ENCODE measurements around the gene ADAM22. TPM values are rescaled to one million over a fixed set of nuclear protein-coding genes. Genes with fewer than 3 reads are reported as not detected.

The ADAM22 gene
- total and polyA plus RNA-seq, 7 donors, result 0.09 to 7.0 (median 0.42) TPM

DNA sequence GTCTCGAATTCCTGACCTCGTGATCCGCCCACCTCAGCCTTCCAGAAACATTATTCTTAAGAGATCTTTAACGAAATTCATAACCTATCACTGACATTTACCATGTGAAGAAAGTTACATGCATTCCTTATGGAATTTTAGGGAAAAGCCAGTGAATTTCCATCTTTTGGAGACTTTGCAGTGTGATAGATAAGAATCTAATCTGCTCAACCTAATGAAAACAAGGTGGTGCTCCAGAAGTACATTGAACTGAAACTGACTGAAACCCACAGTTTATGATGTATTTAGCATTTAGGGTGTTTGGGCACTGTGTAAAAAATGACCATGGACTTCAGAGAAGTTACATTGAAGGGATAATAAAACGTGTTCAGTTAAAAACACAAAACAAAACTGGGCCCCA, 242.1 kb downstream of the ADAM22 start:
- Histone ChIP-seq H3K27ac (no peak overlapping the region), H3K4me3 (no peak overlapping the region), H3K9me3 (no peaks in the 10 kb centered on the region), H3K27me3 (ENCODE audit: insufficient read depth in 3 of 3, low read length in 2 of 3) (no peaks in the 10 kb centered on the region), H3K4me1 (no peaks in the 10 kb centered on the region), H3K36me3 (ENCODE audit: insufficient read depth in 1 of 2, low read depth in 1 of 2) (no peaks in the 10 kb centered on the region)
- ATAC-seq (no peak), DNase-seq (no peak)
- intact Hi-C loops (cut with DNase I), result no loop called here
- WGBS, 3 donors, result 89 to 93% (median 91%) methylated on average over 5 of the region's 5 CpGs
- TF ChIP-seq, protein P1, sequence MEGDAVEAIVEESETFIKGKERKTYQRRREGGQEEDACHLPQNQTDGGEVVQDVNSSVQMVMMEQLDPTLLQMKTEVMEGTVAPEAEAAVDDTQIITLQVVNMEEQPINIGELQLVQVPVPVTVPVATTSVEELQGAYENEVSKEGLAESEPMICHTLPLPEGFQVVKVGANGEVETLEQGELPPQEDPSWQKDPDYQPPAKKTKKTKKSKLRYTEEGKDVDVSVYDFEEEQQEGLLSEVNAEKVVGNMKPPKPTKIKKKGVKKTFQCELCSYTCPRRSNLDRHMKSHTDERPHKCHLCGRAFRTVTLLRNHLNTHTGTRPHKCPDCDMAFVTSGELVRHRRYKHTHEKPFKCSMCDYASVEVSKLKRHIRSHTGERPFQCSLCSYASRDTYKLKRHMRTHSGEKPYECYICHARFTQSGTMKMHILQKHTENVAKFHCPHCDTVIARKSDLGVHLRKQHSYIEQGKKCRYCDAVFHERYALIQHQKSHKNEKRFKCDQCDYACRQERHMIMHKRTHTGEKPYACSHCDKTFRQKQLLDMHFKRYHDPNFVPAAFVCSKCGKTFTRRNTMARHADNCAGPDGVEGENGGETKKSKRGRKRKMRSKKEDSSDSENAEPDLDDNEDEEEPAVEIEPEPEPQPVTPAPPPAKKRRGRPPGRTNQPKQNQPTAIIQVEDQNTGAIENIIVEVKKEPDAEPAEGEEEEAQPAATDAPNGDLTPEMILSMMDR (IDR thresholded peaks at IDR 0.05), result no peak

DNA sequence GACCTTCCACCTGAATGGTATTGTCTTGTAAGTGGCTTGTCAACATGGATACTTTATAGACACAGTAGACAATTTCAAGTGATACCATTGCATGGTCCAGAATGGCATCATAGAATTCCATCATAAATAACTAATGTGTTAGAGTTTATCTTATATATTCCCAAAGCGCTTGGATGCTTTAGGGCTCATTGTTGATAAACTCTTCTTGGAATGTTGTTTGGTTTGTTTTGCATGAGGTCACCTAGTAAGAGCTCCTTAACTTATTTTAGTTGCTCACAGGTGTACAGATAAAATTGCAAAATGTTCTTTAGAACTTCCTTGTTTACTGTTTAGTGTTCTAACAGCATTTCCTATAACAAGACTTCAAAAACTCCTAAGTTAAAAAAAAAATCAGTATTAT, 249.0 kb downstream of the ADAM22 start:
- TF ChIP-seq, protein P1 (IDR thresholded peaks at IDR 0.05), result no peak
- no peak overlapping the region for H3K4me3 ChIP-seq
- intact Hi-C loops (cut with DNase I), result no loop called here
- H3K4me1 ChIP-seq, result no peaks in the 10 kb centered on the region
- no peaks in the 10 kb centered on the region for H3K9me3 ChIP-seq
- H3K36me3 ChIP-seq (ENCODE audit: insufficient read depth in 1 of 2, low read depth in 1 of 2), result no peaks in the 10 kb centered on the region
- no peak overlapping the region for H3K27ac ChIP-seq
- H3K27me3 ChIP-seq (ENCODE audit: insufficient read depth in 3 of 3, low read length in 2 of 3), result no peaks in the 10 kb centered on the region
- DNase-seq (no peak), ATAC-seq (no peak)
- 95 to 100% (median 97%) methylated on average over 1 of the region's 1 CpG for WGBS, 3 donors

DNA sequence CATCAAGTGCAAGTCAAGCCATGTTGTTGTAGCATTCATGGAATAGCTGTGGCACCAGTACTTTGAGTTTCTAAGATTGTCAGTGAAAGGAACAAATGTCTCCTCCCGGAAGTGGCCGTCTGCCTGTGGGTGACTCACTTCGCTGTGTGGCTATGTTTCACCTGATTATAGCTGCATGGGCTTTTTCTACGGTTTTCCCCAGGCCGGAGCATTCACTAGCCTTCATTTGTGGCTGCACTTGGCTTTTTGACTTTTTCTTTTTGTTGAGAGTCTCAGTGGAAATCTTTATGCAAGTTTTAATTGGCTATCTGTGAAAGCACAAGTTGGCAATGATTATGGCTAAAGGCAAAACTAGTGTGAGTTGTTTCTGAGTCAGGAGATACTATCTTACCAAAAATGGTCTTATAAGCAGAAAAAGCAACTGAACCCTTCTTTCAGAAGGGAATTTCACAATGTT, 250.8 kb downstream of the ADAM22 start:
- Histone ChIP-seq H3K27ac (no peak overlapping the region), H3K36me3 (ENCODE audit: insufficient read depth in 1 of 2, low read depth in 1 of 2) (no peaks in the 10 kb centered on the region), H3K4me1 (no peaks in the 10 kb centered on the region), H3K4me3 (no peak overlapping the region), H3K9me3 (no peaks in the 10 kb centered on the region), H3K27me3 (ENCODE audit: insufficient read depth in 3 of 3, low read length in 2 of 3) (no peaks in the 10 kb centered on the region)
- intact Hi-C loops (cut with DNase I), result no loop called here
- 50 to 70% (median 58%) methylated on average over 5 of the region's 5 CpGs for WGBS, 3 donors
- ATAC-seq (no peak), DNase-seq (no peak)
- TF ChIP-seq, protein P1 (IDR thresholded peaks at IDR 0.05), result no peak

DNA sequence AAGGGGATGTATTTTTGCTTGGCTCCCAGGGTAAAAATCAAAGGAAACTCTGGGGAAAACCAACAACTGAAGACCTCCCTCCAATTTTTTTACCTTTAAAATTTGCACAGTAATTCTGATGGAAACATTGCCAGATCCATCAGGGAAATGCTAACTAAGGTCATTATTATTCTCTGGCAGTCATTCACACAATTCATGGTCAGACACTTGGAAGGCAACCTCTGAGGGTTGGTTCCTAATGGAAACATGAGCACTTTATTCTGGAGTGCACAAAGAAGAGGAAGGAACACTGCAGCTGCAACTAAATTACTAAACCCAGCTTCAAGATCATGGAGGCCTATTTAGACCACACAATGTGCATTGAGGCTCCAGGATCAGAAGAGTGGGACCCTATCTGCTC, 251.6 kb downstream of the ADAM22 start:
- no peaks in the 10 kb centered on the region for H3K9me3 ChIP-seq
- TF ChIP-seq, protein P1 (IDR thresholded peaks at IDR 0.05), result no peak
- no peak for DNase-seq
- no peaks in the 10 kb centered on the region for H3K27me3 ChIP-seq (ENCODE audit: insufficient read depth in 3 of 3, low read length in 2 of 3)
- no peak overlapping the region for H3K27ac ChIP-seq
- no peak for ATAC-seq
- H3K4me1 ChIP-seq, result no peaks in the 10 kb centered on the region
- no peaks in the 10 kb centered on the region for H3K36me3 ChIP-seq (ENCODE audit: insufficient read depth in 1 of 2, low read depth in 1 of 2)
- no peak overlapping the region for H3K4me3 ChIP-seq
- intact Hi-C loops (cut with DNase I), result no loop called here

DNA sequence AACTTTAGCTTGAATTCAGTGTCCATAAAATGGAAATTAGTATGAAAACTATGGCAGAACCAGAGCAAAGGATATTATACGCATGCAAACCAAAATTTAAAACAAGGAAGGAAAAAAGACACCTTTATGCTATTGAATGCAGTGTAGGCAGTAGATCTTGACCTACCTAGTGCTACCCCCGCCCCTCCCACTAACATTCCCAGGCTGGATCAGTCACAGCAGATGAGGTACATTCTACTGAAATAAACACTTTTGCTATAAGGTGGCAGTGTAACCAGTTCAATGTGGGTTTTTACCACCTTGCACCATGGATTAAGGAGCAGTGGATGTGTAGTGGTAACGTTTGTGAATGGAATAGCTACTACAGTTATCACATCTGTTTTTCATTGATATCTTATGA, 257.9 kb downstream of the ADAM22 start:
- Histone ChIP-seq H3K36me3 (ENCODE audit: insufficient read depth in 1 of 2, low read depth in 1 of 2) (no peaks in the 10 kb centered on the region), H3K4me3 (no peak overlapping the region), H3K27ac (no peak overlapping the region), H3K4me1 (no peaks in the 10 kb centered on the region), H3K27me3 (ENCODE audit: insufficient read depth in 3 of 3, low read length in 2 of 3) (no peaks in the 10 kb centered on the region), H3K9me3 (no peaks in the 10 kb centered on the region)
- DNase-seq (no peak), ATAC-seq (no peak)
- intact Hi-C loops (cut with DNase I), result no loop called here
- 79 to 88% (median 82%) methylated on average over 3 of the region's 3 CpGs for WGBS, 3 donors
- TF ChIP-seq, protein P1 (IDR thresholded peaks at IDR 0.05), result no peak

All from psoas muscle (tissue), 8 donors.